H9 (cell line): ENCODE data around the gene PDE4B. TPM values are rescaled to one million over a fixed set of nuclear protein-coding genes. Genes with fewer than 3 reads are reported as not detected.

Experiments
- DNase-seq: peaks from one replicate; pipeline ENCODE4 v3.0.0-alpha.2; 2017
- H2AFZ ChIP-seq: one replicate; pipeline ENCODE4 v1.6.1; 2013; ENCODE audit warnings: mild to moderate bottlenecking, low read length, control low read depth, moderate library complexity
- H2AK5ac ChIP-seq: 2 replicates; pipeline ENCODE4 v1.6.1; 2013; ENCODE audit warnings: low read length, control low read depth, mixed read lengths; ENCODE audit not compliant: insufficient read length
- H2BK120ac ChIP-seq: one replicate; pipeline ENCODE4 v1.6.1; 2013; ENCODE audit warnings: low read depth, mild to moderate bottlenecking, low read length, control low read depth, inconsistent platforms; ENCODE audit not compliant: poor library complexity, severe bottlenecking
- H2BK12ac ChIP-seq: 2 replicates; pipeline ENCODE4 v1.6.1; 2013; ENCODE audit warnings: low read length, control low read depth, mixed read lengths, low read depth; ENCODE audit not compliant: insufficient read length
- H2BK15ac ChIP-seq: 2 replicates; pipeline ENCODE4 v1.6.1; 2013; ENCODE audit warnings: low read depth, low read length, control low read depth
- H2BK20ac ChIP-seq: one replicate; pipeline ENCODE4 v1.6.1; 2013; ENCODE audit warnings: low read depth, mild to moderate bottlenecking, low read length, control low read depth, inconsistent platforms; ENCODE audit not compliant: poor library complexity, severe bottlenecking
- H2BK5ac ChIP-seq: 2 replicates; pipeline ENCODE4 v1.6.1; 2013; ENCODE audit warnings: low read length, control low read depth, mixed read lengths; ENCODE audit not compliant: insufficient read length
- H3K14ac ChIP-seq: 2 replicates; pipeline ENCODE4 v1.6.1; 2013; ENCODE audit warnings: low read length, control low read depth; ENCODE audit not compliant: insufficient read depth
- H3K18ac ChIP-seq: 2 replicates; pipeline ENCODE4 v1.6.1; 2013; ENCODE audit warnings: low read depth, mild to moderate bottlenecking, mixed read lengths, low read length, control low read depth; ENCODE audit not compliant: insufficient read length
- H3K23ac ChIP-seq: 2 replicates; pipeline ENCODE4 v1.6.1; 2013; ENCODE audit warnings: low read length, control low read depth, mixed read lengths, low read depth; ENCODE audit not compliant: insufficient read length
- H3K23me2 ChIP-seq: 2 replicates; pipeline ENCODE4 v1.6.1; 2013; ENCODE audit warnings: low read depth, mild to moderate bottlenecking, mixed read lengths, low read length, control low read depth; ENCODE audit not compliant: insufficient read length, poor library complexity, severe bottlenecking
- H3K27ac ChIP-seq: 2 replicates; pipeline ENCODE4 v1.5.1; 2013; ENCODE audit warnings: low read length, control low read depth, mixed read lengths, low read depth; ENCODE audit not compliant: insufficient read length
- H3K27me3 ChIP-seq: 2 replicates; pipeline ENCODE4 v1.6.1; 2013; ENCODE audit warnings: low read length, control low read depth, inconsistent platforms; ENCODE audit not compliant: insufficient read depth
- H3K4ac ChIP-seq: 2 replicates; pipeline ENCODE4 v1.6.1; 2013; ENCODE audit warnings: low read depth, mild to moderate bottlenecking, control low read depth, inconsistent platforms, low read length, moderate library complexity
- H3K4me1 ChIP-seq: 2 replicates; pipeline ENCODE4 v1.6.1; 2013; ENCODE audit warnings: low read length, control low read depth, inconsistent platforms; ENCODE audit not compliant: insufficient read depth
- H3K4me2 ChIP-seq: 2 replicates; pipeline ENCODE4 v1.6.1; 2013; ENCODE audit warnings: low read length, control low read depth, mixed read lengths; ENCODE audit not compliant: insufficient read length, insufficient read depth
- H3K56ac ChIP-seq: 2 replicates; pipeline ENCODE4 v1.6.1; 2013; ENCODE audit warnings: low read depth, mild to moderate bottlenecking, mixed read lengths, low read length, control low read depth; ENCODE audit not compliant: insufficient read length
- H3K79me1 ChIP-seq: 2 replicates; pipeline ENCODE4 v1.6.1; 2013; ENCODE audit warnings: low read depth, mild to moderate bottlenecking, moderate library complexity, low read length, control low read depth, inconsistent platforms; ENCODE audit not compliant: insufficient read depth, poor library complexity, severe bottlenecking
- H3K79me2 ChIP-seq: 2 replicates; pipeline ENCODE4 v1.6.1; 2013; ENCODE audit warnings: low read length, control low read depth, inconsistent platforms; ENCODE audit not compliant: insufficient read depth
- H3K9ac ChIP-seq: 2 replicates; pipeline ENCODE4 v1.6.1; 2013; ENCODE audit warnings: low read length, control low read depth, mixed read lengths; ENCODE audit not compliant: insufficient read length; ENCODE audit errors: extremely low read depth
- H3K9me3 ChIP-seq: one replicate; pipeline ENCODE4 v1.6.1; 2013; ENCODE audit warnings: low read depth, low read length, inconsistent platforms; ENCODE audit not compliant: control insufficient read depth
- H3T11ph ChIP-seq: one replicate; pipeline ENCODE4 v1.6.1; 2013; ENCODE audit warnings: mild to moderate bottlenecking, low read length, control low read depth, inconsistent platforms
- H4K20me1 ChIP-seq: one replicate; pipeline ENCODE4 v1.6.1; 2013; ENCODE audit not compliant: control insufficient read depth, insufficient read length, insufficient read depth
- H4K5ac ChIP-seq: 2 replicates; pipeline ENCODE4 v1.6.1; 2013; ENCODE audit warnings: low read depth, mild to moderate bottlenecking, mixed read lengths, low read length, control low read depth; ENCODE audit not compliant: insufficient read length
- H4K8ac ChIP-seq: replicated peaks from 2 replicates; pipeline ENCODE4 v1.6.1; 2013; ENCODE audit warnings: low read length, control low read depth, mixed read lengths, low read depth; ENCODE audit not compliant: insufficient read length
- H4K91ac ChIP-seq: 2 replicates; pipeline ENCODE4 v1.6.1; 2013; ENCODE audit warnings: low read depth, mild to moderate bottlenecking, moderate library complexity, mixed read lengths, low read length, control low read depth; ENCODE audit not compliant: insufficient read length
- H3K27ac Mint-ChIP-seq, 3 experiments: 2 replicates in 2 of 3; 3 replicates in 1 of 3; pipeline ENCODE4 v1.8.0; 2020 to 2021; ENCODE audit warnings: mixed read lengths in 3 of 3, mild to moderate bottlenecking in 1 of 3, moderate library complexity in 1 of 3
- H3K27me3 Mint-ChIP-seq: 2 replicates; pipeline ENCODE4 v1.8.0; 2021; ENCODE audit warnings: low read depth, mild to moderate bottlenecking, moderate library complexity, mixed read lengths
- H3K36me3 Mint-ChIP-seq, 3 experiments: 2 replicates in 2 of 3; 3 replicates in 1 of 3; pipeline ENCODE4 v1.8.0; 2020 to 2021; ENCODE audit warnings: low read depth in 3 of 3, mixed read lengths in 3 of 3; ENCODE audit not compliant: insufficient read depth in 1 of 3
- H3K4me1 Mint-ChIP-seq, 2 experiments: 2 replicates each; pipeline ENCODE4 v1.8.0; 2020; ENCODE audit warnings: mixed read lengths in 2 of 2
- H3K4me3 Mint-ChIP-seq, 2 experiments: 2 replicates in 1 of 2; 3 replicates in 1 of 2; pipeline ENCODE4 v1.8.0; 2020 to 2021; ENCODE audit warnings: mild to moderate bottlenecking in 2 of 2, mixed read lengths in 2 of 2, moderate library complexity in 1 of 2
- H3K9me3 Mint-ChIP-seq, 2 experiments: 2 replicates in 1 of 2; 3 replicates in 1 of 2; pipeline ENCODE4 v1.8.0; 2020; ENCODE audit warnings: mild to moderate bottlenecking in 2 of 2, mixed read lengths in 2 of 2, moderate library complexity in 1 of 2
- WGBS: extraction: QIAGEN DNeasy Blood & Tissue Kit; methylation state at CpG from one replicate; pipeline ENCODE4 v1.1.7; 2013; ENCODE audit warnings: missing lambda C conversion rate, low lambda C conversion rate, mixed read lengths; ENCODE audit not compliant: insufficient read length; ENCODE audit errors: extremely low coverage; 5-methylcytosine and 5-hydroxymethylcytosine counted together
- total RNA-seq: library from RNA; stranded (reverse); gene quantifications from 2 replicates; pipeline ENCODE4 v1.2.1, GENCODE V29; 2021
- TF ChIP-seq, protein P1 (sequence below): fragments of 200-600 bp; sonication (generic); conservative IDR thresholded peaks from 3 replicates; pipeline ENCODE4 v1.8.0; 2021; ENCODE audit warnings: antibody characterized with exemption, mild to moderate bottlenecking

Gene PDE4B
- total RNA-seq, 1 experiment from 2014 or later: 19.8 TPM

DNA sequence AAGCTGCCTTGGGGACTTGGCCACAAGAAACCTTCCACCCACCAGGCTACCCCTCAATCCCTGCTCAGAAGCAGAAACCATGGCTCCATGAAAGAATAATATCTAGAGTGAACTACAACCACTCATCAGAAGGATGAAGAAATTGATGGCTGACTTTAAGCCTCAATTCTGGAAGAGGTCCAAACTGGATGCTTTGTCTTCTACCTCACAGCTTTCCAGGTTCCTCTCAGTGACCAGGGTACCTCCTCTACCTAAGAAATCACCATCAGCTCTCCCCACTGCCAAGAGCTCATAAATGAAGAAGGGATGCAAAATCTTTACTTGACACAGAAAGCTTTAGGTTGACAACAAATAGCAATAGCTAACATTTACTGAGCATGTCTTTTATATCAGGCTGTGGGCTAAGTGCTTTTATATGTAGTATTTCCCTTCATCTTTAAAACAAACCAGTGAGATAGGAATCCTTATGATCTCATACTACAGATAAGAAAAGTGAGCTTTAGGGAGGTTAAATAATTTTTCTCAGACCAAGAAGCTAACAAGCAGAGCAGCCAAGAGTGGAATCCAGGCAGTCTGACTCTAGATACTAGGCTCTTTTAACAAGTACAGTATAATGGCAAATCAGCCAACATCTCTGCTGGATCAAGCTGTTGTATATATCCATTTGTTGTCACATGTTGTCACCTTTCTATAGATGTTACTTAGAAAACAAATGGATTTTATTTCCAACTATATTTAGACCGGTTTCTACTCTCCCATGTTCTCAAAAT is 498.3 kb downstream of the PDE4B start:
- Mint-ChIP-seq H3K9me3 (no peaks in the 10 kb centered on the region), H3K4me1 (no peaks in the 10 kb centered on the region), H3K4me3 (no peak overlapping the region), H3K27me3 (no peaks in the 10 kb centered on the region; the same call in 1 of the 2 replicates), H3K36me3 (no peaks in the 10 kb centered on the region), H3K27ac (no peak overlapping the region)
- Histone ChIP-seq H3K4me1 (no peaks in the 10 kb centered on the region), H3K23ac (no peak overlapping the region), H2BK12ac (no peak overlapping the region), H3K27me3 (no peaks in the 10 kb centered on the region; the same call in 1 of the 2 replicates), H3K9me3 (no peaks in the 10 kb centered on the region), H3K56ac (no peak overlapping the region), H3K27ac (no peak overlapping the region), H4K8ac (no peak overlapping the region), H3K4me2 (no peak overlapping the region), H3K14ac (no peak overlapping the region), H2BK15ac (no peak overlapping the region), H3K9ac (no peak overlapping the region), H2AFZ (no peak overlapping the region), H4K20me1 (no peaks in the 10 kb centered on the region), H2BK20ac (no peak overlapping the region), H3K4ac (no peak overlapping the region), H4K91ac (no peak overlapping the region), H2BK120ac (no peak overlapping the region), H3T11ph (no peak overlapping the region), H3K23me2 (no peaks in the 10 kb centered on the region), H3K79me2 (no peaks in the 10 kb centered on the region), H2BK5ac (no peak overlapping the region), H2AK5ac (no peak overlapping the region), H4K5ac (no peak overlapping the region), H3K79me1 (no peaks in the 10 kb centered on the region), H3K18ac (no peak overlapping the region)
- no peak for DNase-seq
- TF ChIP-seq, protein P1, sequence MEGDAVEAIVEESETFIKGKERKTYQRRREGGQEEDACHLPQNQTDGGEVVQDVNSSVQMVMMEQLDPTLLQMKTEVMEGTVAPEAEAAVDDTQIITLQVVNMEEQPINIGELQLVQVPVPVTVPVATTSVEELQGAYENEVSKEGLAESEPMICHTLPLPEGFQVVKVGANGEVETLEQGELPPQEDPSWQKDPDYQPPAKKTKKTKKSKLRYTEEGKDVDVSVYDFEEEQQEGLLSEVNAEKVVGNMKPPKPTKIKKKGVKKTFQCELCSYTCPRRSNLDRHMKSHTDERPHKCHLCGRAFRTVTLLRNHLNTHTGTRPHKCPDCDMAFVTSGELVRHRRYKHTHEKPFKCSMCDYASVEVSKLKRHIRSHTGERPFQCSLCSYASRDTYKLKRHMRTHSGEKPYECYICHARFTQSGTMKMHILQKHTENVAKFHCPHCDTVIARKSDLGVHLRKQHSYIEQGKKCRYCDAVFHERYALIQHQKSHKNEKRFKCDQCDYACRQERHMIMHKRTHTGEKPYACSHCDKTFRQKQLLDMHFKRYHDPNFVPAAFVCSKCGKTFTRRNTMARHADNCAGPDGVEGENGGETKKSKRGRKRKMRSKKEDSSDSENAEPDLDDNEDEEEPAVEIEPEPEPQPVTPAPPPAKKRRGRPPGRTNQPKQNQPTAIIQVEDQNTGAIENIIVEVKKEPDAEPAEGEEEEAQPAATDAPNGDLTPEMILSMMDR: no peak
- WGBS: no CpG with 5 or more reads among the region's 1 CpG
